Left lung (tissue), 10 donors: ENCODE measurements around the gene GRIK2. TPM values are rescaled to one million over a fixed set of nuclear protein-coding genes. Genes with fewer than 3 reads are reported as not detected.

Experiments used
- ATAC-seq: fragments of 200-7000 bp; cut with Tn5 transposase; one replicate; pipeline ENCODE4 v1.9.1; 2020; ENCODE audit warnings: moderate library complexity
- DNase-seq, 4 donors: peaks; one replicate each; pipeline ENCODE4 v3.0.0-alpha.2; 2013 to 2020
- H3K27ac ChIP-seq, 2 donors: fragments of 200-600 bp; sonication (generic) in 1 of 2; one replicate each; pipeline versions ENCODE4 v1.5.0 to v1.8.0; 2020 to 2021
- H3K27me3 ChIP-seq, 2 donors: fragments of 200-600 bp; sonication (generic) in 1 of 2; one replicate each; pipeline versions ENCODE4 v1.5.0 to v1.8.0; 2020 to 2021
- H3K36me3 ChIP-seq, 2 donors: fragments of 200-600 bp; sonication (generic) in 1 of 2; one replicate each; pipeline versions ENCODE4 v1.5.0 to v1.8.0; 2020 to 2021
- H3K4me1 ChIP-seq, 2 donors: fragments of 200-600 bp; one replicate each; pipeline ENCODE4 v1.8.0; 2021
- H3K4me3 ChIP-seq, 2 donors: fragments of 200-600 bp; sonication (generic) in 1 of 2; one replicate each; pipeline versions ENCODE4 v1.5.0 to v1.8.0; 2020 to 2021; ENCODE audit warnings: mild to moderate bottlenecking in 1 of 2
- H3K9me3 ChIP-seq, 2 donors: fragments of 200-600 bp; sonication (generic) in 1 of 2; one replicate each; pipeline versions ENCODE4 v1.5.0 to v1.8.0; 2020 to 2021
- intact Hi-C, 2 donors: fragments of 100-400 bp; cut with DNase I; formaldehyde crosslinking; loops; one replicate each; pipeline versions ENCODE4 v1.11.2 to v1.14.2; 2022
- polyA plus RNA-seq, 6 donors: library from polyadenylated mRNA; unstranded; fragments of 120-200 nt; gene quantifications; one replicate each; pipeline ENCODE4 v1.2.1, GENCODE V29; 2013; ENCODE audit not compliant: insufficient read length in 6 of 6
- total RNA-seq, 2 donors: library from RNA; stranded (reverse); fragmentation: NEBNext Ultra II Directional; extraction: Animal tissue kit (Norgen Biotek cat#: 25700); gene quantifications; one replicate each; pipeline ENCODE4 v1.2.1, GENCODE V29; 2021
- TF ChIP-seq, protein P1 (sequence below), 2 donors: fragments of 200-600 bp; sonication (generic) in 1 of 2; IDR thresholded peaks; one replicate each; pipeline versions ENCODE4 v1.5.0 to v1.8.0; 2021; ENCODE audit warnings: antibody characterized with exemption in 2 of 2
- donor health status: DM: no; HTN: yes; CAD: no.
- donor health status: DM: no; HTN: no; CAD: no.

The GRIK2 gene
- total and polyA plus RNA-seq, 8 donors, result 0.24 to 0.98 (median 0.67) TPM

DNA sequence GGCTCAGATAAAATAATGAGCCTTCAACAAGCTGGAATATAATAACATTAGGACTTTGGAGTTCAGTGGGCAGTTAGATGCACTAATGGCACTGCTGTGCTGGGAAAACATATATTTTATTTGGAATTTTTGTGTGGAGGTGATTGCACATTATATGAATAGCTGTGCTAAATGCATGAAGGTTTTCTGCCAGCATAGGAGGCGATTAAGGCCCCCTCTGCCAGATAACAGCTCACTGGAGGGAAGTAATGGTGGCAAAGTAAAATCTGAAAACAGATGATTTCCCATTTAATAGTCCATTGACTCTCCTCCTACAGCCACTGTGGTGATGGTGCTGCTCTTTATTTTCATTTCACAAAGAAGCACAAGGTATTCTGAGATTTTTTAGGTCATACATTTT is 326.0 kb downstream of the GRIK2 start:
- TF ChIP-seq, protein P1, sequence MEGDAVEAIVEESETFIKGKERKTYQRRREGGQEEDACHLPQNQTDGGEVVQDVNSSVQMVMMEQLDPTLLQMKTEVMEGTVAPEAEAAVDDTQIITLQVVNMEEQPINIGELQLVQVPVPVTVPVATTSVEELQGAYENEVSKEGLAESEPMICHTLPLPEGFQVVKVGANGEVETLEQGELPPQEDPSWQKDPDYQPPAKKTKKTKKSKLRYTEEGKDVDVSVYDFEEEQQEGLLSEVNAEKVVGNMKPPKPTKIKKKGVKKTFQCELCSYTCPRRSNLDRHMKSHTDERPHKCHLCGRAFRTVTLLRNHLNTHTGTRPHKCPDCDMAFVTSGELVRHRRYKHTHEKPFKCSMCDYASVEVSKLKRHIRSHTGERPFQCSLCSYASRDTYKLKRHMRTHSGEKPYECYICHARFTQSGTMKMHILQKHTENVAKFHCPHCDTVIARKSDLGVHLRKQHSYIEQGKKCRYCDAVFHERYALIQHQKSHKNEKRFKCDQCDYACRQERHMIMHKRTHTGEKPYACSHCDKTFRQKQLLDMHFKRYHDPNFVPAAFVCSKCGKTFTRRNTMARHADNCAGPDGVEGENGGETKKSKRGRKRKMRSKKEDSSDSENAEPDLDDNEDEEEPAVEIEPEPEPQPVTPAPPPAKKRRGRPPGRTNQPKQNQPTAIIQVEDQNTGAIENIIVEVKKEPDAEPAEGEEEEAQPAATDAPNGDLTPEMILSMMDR (IDR thresholded peaks at IDR 0.05), result no peak
- H3K27ac ChIP-seq, result no peak overlapping the region
- ATAC-seq (no peak), DNase-seq (no peak)
- H3K27me3 ChIP-seq, result no peaks in the 10 kb centered on the region
- H3K4me1 ChIP-seq, result no peaks in the 10 kb centered on the region
- H3K9me3 ChIP-seq, result no peaks in the 10 kb centered on the region
- intact Hi-C loops, result no loop called here
- H3K36me3 ChIP-seq, result no peaks in the 10 kb centered on the region
- H3K4me3 ChIP-seq, result no peak overlapping the region

DNA sequence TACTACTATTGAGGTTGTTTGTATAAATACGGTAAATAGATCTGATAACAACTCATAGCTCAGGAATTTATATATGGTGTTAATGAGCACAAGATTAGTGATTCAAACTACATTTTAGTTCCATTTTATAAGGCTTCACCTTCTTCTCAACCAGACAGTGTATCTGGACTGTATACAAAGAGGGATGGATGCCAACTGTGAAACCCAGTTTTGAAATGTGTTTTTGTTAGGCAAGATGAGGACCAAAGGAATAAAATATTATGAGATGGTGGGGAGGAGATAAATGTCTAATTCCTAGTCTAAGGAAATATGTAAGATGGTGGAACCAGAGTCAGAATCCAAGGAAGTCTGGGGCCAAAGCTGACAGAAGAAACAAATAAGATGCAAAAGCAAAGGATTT is 329.0 kb downstream of the GRIK2 start:
- intact Hi-C loops, result no loop called here
- H3K9me3 ChIP-seq, result no peaks in the 10 kb centered on the region
- TF ChIP-seq, protein P1 (IDR thresholded peaks at IDR 0.05), result no peak
- H3K4me1 ChIP-seq, result no peaks in the 10 kb centered on the region
- ATAC-seq, result no peak
- no peak overlapping the region for H3K27ac ChIP-seq
- no peak for DNase-seq
- no peak overlapping the region for H3K4me3 ChIP-seq
- H3K36me3 ChIP-seq, result no peaks in the 10 kb centered on the region
- H3K27me3 ChIP-seq, result no peaks in the 10 kb centered on the region

DNA sequence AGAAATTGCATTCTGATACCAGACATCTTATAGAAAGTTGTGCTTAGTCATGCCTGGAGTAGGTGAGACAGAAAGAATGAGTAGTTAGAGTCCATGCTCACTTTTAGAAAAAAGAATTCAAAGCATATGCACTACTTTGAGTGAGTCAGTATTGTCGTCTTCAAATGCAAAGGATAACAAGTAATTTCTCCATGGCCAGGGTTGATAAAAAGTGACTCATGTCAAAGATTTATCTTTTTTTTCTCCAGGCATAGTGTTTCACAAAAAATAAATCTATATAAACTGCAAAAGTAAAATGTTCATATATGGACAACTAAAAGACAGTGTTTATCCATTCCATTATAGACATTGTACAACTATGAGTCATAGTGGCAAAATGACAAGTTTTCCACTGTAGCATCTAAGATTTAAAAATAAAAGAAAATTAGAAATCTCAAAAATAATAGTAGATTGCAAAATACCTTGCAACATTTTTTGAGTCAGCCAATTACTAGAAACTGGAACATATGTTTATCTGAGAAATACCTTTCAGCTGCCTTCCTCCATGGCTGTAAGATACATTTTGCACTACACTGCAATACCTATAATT is 329.6 kb downstream of the GRIK2 start:
- H3K9me3 ChIP-seq, result no peaks in the 10 kb centered on the region
- DNase-seq, result no peak
- no peak overlapping the region for H3K4me3 ChIP-seq
- H3K4me1 ChIP-seq, result no peaks in the 10 kb centered on the region
- no peak for ATAC-seq
- intact Hi-C loops, result no loop called here
- no peaks in the 10 kb centered on the region for H3K36me3 ChIP-seq
- no peaks in the 10 kb centered on the region for H3K27me3 ChIP-seq
- TF ChIP-seq, protein P1 (IDR thresholded peaks at IDR 0.05), result no peak
- H3K27ac ChIP-seq, result no peak overlapping the region

DNA sequence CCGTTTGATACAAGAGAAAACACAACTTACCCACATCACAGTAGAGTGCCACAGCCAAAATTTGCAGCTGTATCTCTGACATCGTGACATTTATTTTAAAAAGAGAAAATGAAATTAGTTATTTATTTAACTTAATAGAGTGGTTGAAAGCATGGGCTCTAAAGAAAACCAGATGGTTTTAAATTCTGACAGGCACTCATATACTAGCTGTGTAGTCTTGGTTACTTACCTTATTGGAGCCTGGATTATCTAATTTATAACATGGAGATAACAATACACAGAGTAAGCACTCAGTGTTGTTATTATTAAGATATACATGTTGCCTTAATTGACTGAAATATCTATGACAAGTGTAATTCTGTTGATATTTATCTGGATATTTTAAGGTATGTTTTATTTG is 334.9 kb downstream of the GRIK2 start:
- ATAC-seq (no peak), DNase-seq (no peak)
- no peaks in the 10 kb centered on the region for H3K27me3 ChIP-seq
- intact Hi-C loops, result no loop called here
- H3K4me3 ChIP-seq, result no peak overlapping the region
- H3K27ac ChIP-seq, result no peak overlapping the region
- no peaks in the 10 kb centered on the region for H3K4me1 ChIP-seq
- no peaks in the 10 kb centered on the region for H3K36me3 ChIP-seq
- TF ChIP-seq, protein P1 (IDR thresholded peaks at IDR 0.05), result no peak
- no peaks in the 10 kb centered on the region for H3K9me3 ChIP-seq

DNA sequence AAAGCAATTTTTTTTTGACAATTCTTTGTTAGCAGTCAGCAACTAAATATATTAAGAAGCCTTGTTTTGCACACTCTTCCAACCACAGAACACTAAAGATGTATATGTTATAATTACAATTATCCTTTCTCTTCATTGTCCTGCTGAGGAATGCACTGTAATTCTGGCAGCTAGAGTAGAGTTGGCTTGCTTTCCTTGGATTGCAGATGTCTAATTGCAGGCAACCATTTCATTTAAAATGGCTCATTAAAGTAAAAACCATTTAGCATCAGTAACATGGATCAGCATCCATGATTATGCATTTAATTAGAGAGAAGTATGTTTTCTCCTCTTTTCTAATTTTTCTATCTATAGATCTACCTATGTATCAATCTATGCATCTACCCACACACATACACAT is 335.4 kb downstream of the GRIK2 start:
- TF ChIP-seq, protein P1 (IDR thresholded peaks at IDR 0.05), result no peak
- no peaks in the 10 kb centered on the region for H3K9me3 ChIP-seq
- H3K4me1 ChIP-seq, result no peaks in the 10 kb centered on the region
- ATAC-seq (no peak), DNase-seq (no peak)
- no peaks in the 10 kb centered on the region for H3K36me3 ChIP-seq
- H3K27me3 ChIP-seq, result no peaks in the 10 kb centered on the region
- H3K27ac ChIP-seq, result no peak overlapping the region
- H3K4me3 ChIP-seq, result no peak overlapping the region
- intact Hi-C loops, result no loop called here
